Prostate gland (tissue), 2 donors: Measurements from ENCODE around the gene SMARCA4. TPM values are rescaled to one million over a fixed set of nuclear protein-coding genes. Genes with fewer than 3 reads are reported as not detected.

Source experiments
- DNase-seq: peaks from one replicate; pipeline ENCODE4 v3.0.0-alpha.2; 2019; ENCODE audit warnings: low spot score
- H3K27ac ChIP-seq, 2 donors: fragments of 200-600 bp; sonication (generic); 2 replicates each; pipeline ENCODE4 v1.5.1; 2017 to 2019
- H3K27me3 ChIP-seq: fragments of 200-600 bp; sonication (generic); replicated peaks from 2 replicates; pipeline ENCODE4 v1.5.1; 2019; ENCODE audit not compliant: insufficient read depth
- H3K36me3 ChIP-seq, 2 donors: fragments of 200-600 bp; sonication (generic); 1 replicate in 1 of 2; 2 replicates in 1 of 2; pipeline versions ENCODE4 v1.5.1 to v1.8.1; 2017 to 2019
- H3K4me1 ChIP-seq: fragments of 200-600 bp; sonication (generic); replicated peaks from 2 replicates; pipeline ENCODE4 v1.5.1; 2019
- H3K4me3 ChIP-seq, 2 donors: fragments of 200-600 bp; sonication (generic); 2 replicates each; pipeline ENCODE4 v1.5.1; 2017 to 2019
- H3K9me3 ChIP-seq: fragments of 200-600 bp; sonication (generic); 2 replicates; pipeline ENCODE4 v1.5.1; 2017
- CTCF ChIP-seq, 4 experiments: fragments of 200-600 bp in 2 of 4; fragments of 450-650 bp in 2 of 4; sonication (generic) in 2 of 4; IDR thresholded peaks; 1 replicate in 3 of 4; 2 replicates in 1 of 4; pipeline ENCODE4 v1.5.1; 2016 to 2019; ENCODE audit warnings: antibody characterized with exemption in 4 of 4, mild to moderate bottlenecking in 2 of 4, moderate library complexity in 2 of 4
- POLR2A ChIP-seq: fragments of 450-650 bp; IDR thresholded peaks from one replicate; pipeline ENCODE4 v1.6.1; 2016; ENCODE audit warnings: antibody characterized with exemption, mild to moderate bottlenecking
- POLR2AphosphoS5 ChIP-seq: sonication (generic); formaldehyde crosslinking; IDR thresholded peaks from one replicate; pipeline ENCODE4 v1.6.1; 2017; ENCODE audit warnings: antibody characterized with exemption
- whole genome bisulfite sequencing: methylation state at CpG from one replicate; pipeline ENCODE4 v1.1.5; 2018; 5-methylcytosine and 5-hydroxymethylcytosine counted together
- intact Hi-C: fragments of 100-400 bp; cut with DNase I; formaldehyde crosslinking; loops from one replicate; pipeline ENCODE4 v1.14.2; 2022
- total RNA-seq, 2 donors: library from RNA; depleted of rRNA; stranded (reverse); fragments of >200 nt; gene quantifications; one replicate each; pipeline ENCODE4 v1.1.0, GENCODE V29; 2016

The SMARCA4 gene
- total RNA-seq, 2 donors from 2014 or later: 98.5 to 152 TPM

GRCh38 chr19:10963865-10964264 lies 3.0 kb downstream of the SMARCA4 start:
- Histone ChIP-seq H3K27ac (no peak overlapping the region), H3K9me3 (no peaks in the 10 kb centered on the region), H3K27me3 (no peaks in the 10 kb centered on the region), H3K36me3 (no peaks in the 10 kb centered on the region), H3K4me3 (no peak overlapping the region), H3K4me1 (peaks cover 4% of the 10 kb centered on the region)
- intact Hi-C loops: no loop called here
- 77% methylated on average over 4 of the region's 4 CpGs for WGBS
- no peak for DNase-seq
- TF ChIP-seq CTCF (IDR thresholded peaks at IDR 0.05) (no peak), POLR2A (no peak), POLR2AphosphoS5 (no peak)

GRCh38 chr19:10964903-10965302 lies 4.1 kb downstream of the SMARCA4 start:
- DNase-seq: no peak
- Histone ChIP-seq H3K36me3 (no peaks in the 10 kb centered on the region), H3K4me1 (peaks cover 4% of the 10 kb centered on the region), H3K27ac (no peak overlapping the region), H3K27me3 (no peaks in the 10 kb centered on the region), H3K4me3 (no peak overlapping the region), H3K9me3 (no peaks in the 10 kb centered on the region)
- intact Hi-C loops: no loop called here
- TF ChIP-seq POLR2A: no peak
- TF ChIP-seq CTCF (IDR thresholded peaks at IDR 0.05): no peak
- TF ChIP-seq POLR2AphosphoS5: no peak
- 97% methylated on average over 4 of the region's 4 CpGs for WGBS

- WGBS: 78% methylated on average over 6 of the region's 6 CpGs
- Histone ChIP-seq H3K27ac (no peak overlapping the region), H3K9me3 (no peaks in the 10 kb centered on the region), H3K4me1 (peaks cover 4% of the 10 kb centered on the region), H3K27me3 (no peaks in the 10 kb centered on the region), H3K36me3 (no peaks in the 10 kb centered on the region), H3K4me3 (no peak overlapping the region)
- TF ChIP-seq CTCF (IDR thresholded peaks at IDR 0.05): no peak
- no peak for TF ChIP-seq POLR2A
- TF ChIP-seq POLR2AphosphoS5: no peak
- intact Hi-C loops: no loop called here
- no peak for DNase-seq
Observed at GRCh38 chr19:10965398-10965797, 4.6 kb downstream of the SMARCA4 start.

DNA sequence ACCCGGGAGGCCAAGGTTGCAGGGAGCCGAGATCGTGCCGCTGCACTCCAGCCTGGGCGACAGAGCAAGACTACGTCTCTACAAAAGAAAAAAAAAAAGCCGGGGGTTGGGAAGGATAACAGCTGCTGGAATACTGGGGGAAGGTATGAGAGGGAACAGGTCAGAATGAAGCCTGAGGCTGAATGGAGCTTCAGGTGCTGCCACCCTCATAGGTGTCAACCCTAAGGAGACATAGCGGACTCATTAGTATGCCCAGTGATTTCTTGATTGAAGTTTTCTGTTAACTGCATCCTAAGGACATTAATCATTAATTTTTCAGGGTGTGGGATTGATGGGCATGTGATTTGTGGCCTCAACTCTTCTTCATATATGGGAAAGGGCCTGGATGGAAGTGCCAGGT lies 6.0 kb downstream of the SMARCA4 start:
- Histone ChIP-seq H3K4me3 (no peak overlapping the region), H3K27ac (no peak overlapping the region), H3K27me3 (no peaks in the 10 kb centered on the region), H3K4me1 (peaks cover 4% of the 10 kb centered on the region), H3K9me3 (no peaks in the 10 kb centered on the region), H3K36me3 (no peaks in the 10 kb centered on the region)
- intact Hi-C loops: no loop called here
- TF ChIP-seq POLR2A (no peak), POLR2AphosphoS5 (no peak), CTCF (IDR thresholded peaks at IDR 0.05) (no peak)
- WGBS: 77% methylated on average over 8 of the region's 8 CpGs
- no peak for DNase-seq

GRCh38 chr19:10968527-10969135 lies 7.8 kb downstream of the SMARCA4 start:
- intact Hi-C loops: no loop called here
- Histone ChIP-seq H3K27me3 (no peaks in the 10 kb centered on the region), H3K9me3 (no peaks in the 10 kb centered on the region), H3K36me3 (no peaks in the 10 kb centered on the region), H3K4me1 (no peaks in the 10 kb centered on the region), H3K4me3 (no peak overlapping the region), H3K27ac (no peak overlapping the region)
- TF ChIP-seq POLR2AphosphoS5 (no peak), POLR2A (no peak), CTCF (IDR thresholded peaks at IDR 0.05) (no peak)
- 62% methylated on average over 10 of the region's 10 CpGs for WGBS
- no peak for DNase-seq
